ENCODE results near the gene CLPX. TPM values are rescaled to one million over a fixed set of nuclear protein-coding genes. Genes with fewer than 3 reads are reported as not detected.

CLPX gene
- total and polyA plus RNA-seq, 9 of the 15 experiments (the other 6 are each of a cell fraction or from before 2014, with no cell fraction given), result 11.2 to 83.3 (median 51.3) TPM

GRCh38 chr15:65209701-65210643 lies 24.8 kb upstream of the CLPX start:
- Histone ChIP-seq H3K27me3 (ENCODE audit: control insufficient read depth in 2 of 2, insufficient read depth in 2 of 2, low read length in 2 of 2) (peaks cover 14 to 29% of the 10 kb centered on the region in 2 experiments; a peak in 4 of 5 replicates), H3K4me1 (replicated peaks in 1 of 2; ENCODE audit: control insufficient read depth in 2 of 2, insufficient read depth in 2 of 2, low read length in 2 of 2) (peaks cover 22 to 24% of the 10 kb centered on the region in 2 experiments; a peak in 3 of 5 replicates), H3K9ac (ENCODE audit: insufficient read depth in 1 of 2, low read depth in 2 of 2, low read length in 2 of 2) (peak overlapping the region in 1 of 2 experiments; percentile 17; a peak in 1 of 4 replicates), H3K36me3 (ENCODE audit: control insufficient read depth, insufficient read depth, low read length) (no peaks in the 10 kb centered on the region), H3K27ac (ENCODE audit: extremely low read depth, low read depth, low read length) (no peak overlapping the region), H3K79me2 (ENCODE audit: control insufficient read depth, insufficient read depth, low read length) (no peaks in the 10 kb centered on the region), H3K4me3 (no peak overlapping the region), H3K9me3 (replicated peaks; ENCODE audit: control insufficient read depth, insufficient read depth, low read depth, low read length) (no peaks in the 10 kb centered on the region), H2AFZ (ENCODE audit: low read depth, low read length) (no peak overlapping the region), H3K9me1 (ENCODE audit: control insufficient read depth, insufficient read depth, low read length) (no peaks in the 10 kb centered on the region), H3K4me2 (ENCODE audit: insufficient read depth, low read length) (no peak overlapping the region), H4K20me1 (replicated peaks; ENCODE audit: control insufficient read depth, insufficient read depth, low read length) (0 out of 2 replicates have a peak, but pooled peaks cover 3% of the 10 kb centered on the region)
- 32% methylated on average over 16 of the region's 17 CpGs for WGBS (ENCODE audit: insufficient coverage, low coverage, missing lambda C conversion rate)
- ChIA-PET CTCF (ENCODE audit: low intra/inter-chr PET ratio) (no interaction called here), POLR2A (interaction anchor here (0.6 to 6.6 kb wide), 7 partner anchors 49 to 336 kb away, joined by 3 to 54 read pairs (median 4); partner anchors contain the start of genes PARP16 and RNU5B-1)
- in situ Hi-C loops (cut with MboI), result no loop called here
- no peak for TF ChIP-seq CBX1 (IDR thresholded peaks at IDR 0.05; ENCODE audit: low read depth)
- TF ChIP-seq NEUROD1 (IDR thresholded peaks at IDR 0.05; ENCODE audit: borderline replicate concordance, low read depth, low read length, partially characterized antibody), result no peak
- TF ChIP-seq ASH1L (IDR thresholded peaks at IDR 0.05; ENCODE audit: borderline replicate concordance, low read depth, partially characterized antibody), result no peak
- TF ChIP-seq ZNF280B (CRISPR knock-in tag; IDR thresholded peaks at IDR 0.05), result no peak
- FAIRE-seq (peak; percentile 6), DNase-seq (ENCODE audit: extremely low read depth in 1 of 4, low spot score in 3 of 4) (no peak), ATAC-seq (no peak)
- BruUV-seq (replicated peaks), result no TSS peak
- intact Hi-C loops (cut with micrococcal nuclease), result no loop called here

Measured in K562 (cell line).